ENCODE results near the gene NEDD8. TPM values are rescaled to one million over a fixed set of nuclear protein-coding genes. Genes with fewer than 3 reads are reported as not detected.

NEDD8 gene
- total and polyA plus RNA-seq, 2 experiments from 2014 or later: 130 to 418 TPM

DNA sequence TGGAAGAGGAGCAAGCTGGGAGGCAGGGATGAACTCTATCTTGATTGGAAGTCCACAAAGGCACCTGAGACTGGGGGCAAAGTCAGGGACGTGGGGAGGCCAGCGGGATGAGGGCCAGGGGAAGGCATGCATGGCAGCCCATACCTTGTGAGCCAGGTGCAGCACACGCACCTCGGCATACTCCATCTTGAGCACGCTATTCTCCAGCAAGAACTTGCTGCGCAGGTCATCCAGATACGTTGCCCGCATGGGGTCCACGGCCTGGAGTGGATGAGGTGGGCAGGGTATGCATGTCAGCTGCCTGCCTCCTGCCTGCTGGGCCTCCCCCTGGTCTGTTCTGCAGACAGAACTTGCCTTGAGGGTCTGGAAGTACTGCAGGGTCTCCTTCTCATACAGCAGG is 35.3 kb upstream of the NEDD8 start:
- H3K27me3 Mint-ChIP-seq (ENCODE audit: insufficient read depth, low read depth, poor library complexity): peaks cover 7% of the 10 kb centered on the region
- Histone ChIP-seq H3K4me2 (no peak overlapping the region), H3K4me1 (ENCODE audit: insufficient read depth) (peaks cover 11% of the 10 kb centered on the region), H3F3A (replicated peaks; ENCODE audit: low read depth) (peaks cover 10% of the 10 kb centered on the region; the same call in 1 of the 2 replicates), H4K20me1 (replicated peaks; ENCODE audit: insufficient read depth) (no peaks in the 10 kb centered on the region), H3K36me3 (ENCODE audit: insufficient read depth) (no peaks in the 10 kb centered on the region), H2AFZ (no peak overlapping the region), H3K27ac (ENCODE audit: low read depth) (no peak overlapping the region), H3K27me3 (ENCODE audit: insufficient read depth) (no peaks in the 10 kb centered on the region), H3K4me3 (no peak overlapping the region), H3K79me2 (replicated peaks; ENCODE audit: insufficient read depth) (no peaks in the 10 kb centered on the region; the same call in 1 of the 2 replicates), H3K9me2 (ENCODE audit: insufficient read depth) (no peaks in the 10 kb centered on the region)
- H3K36me3 Mint-ChIP-seq (ENCODE audit: low read depth): peaks cover 6% of the 10 kb centered on the region; the same call in 2 of the 3 replicates
- H3K4me3 Mint-ChIP-seq: no peak overlapping the region; the same call in 2 of the 3 replicates
- TF ChIP-seq CTCF (conservative IDR thresholded peaks at IDR 0.05; ENCODE audit: low read depth in 2 of 2): no peak
- TF ChIP-seq, protein P1, sequence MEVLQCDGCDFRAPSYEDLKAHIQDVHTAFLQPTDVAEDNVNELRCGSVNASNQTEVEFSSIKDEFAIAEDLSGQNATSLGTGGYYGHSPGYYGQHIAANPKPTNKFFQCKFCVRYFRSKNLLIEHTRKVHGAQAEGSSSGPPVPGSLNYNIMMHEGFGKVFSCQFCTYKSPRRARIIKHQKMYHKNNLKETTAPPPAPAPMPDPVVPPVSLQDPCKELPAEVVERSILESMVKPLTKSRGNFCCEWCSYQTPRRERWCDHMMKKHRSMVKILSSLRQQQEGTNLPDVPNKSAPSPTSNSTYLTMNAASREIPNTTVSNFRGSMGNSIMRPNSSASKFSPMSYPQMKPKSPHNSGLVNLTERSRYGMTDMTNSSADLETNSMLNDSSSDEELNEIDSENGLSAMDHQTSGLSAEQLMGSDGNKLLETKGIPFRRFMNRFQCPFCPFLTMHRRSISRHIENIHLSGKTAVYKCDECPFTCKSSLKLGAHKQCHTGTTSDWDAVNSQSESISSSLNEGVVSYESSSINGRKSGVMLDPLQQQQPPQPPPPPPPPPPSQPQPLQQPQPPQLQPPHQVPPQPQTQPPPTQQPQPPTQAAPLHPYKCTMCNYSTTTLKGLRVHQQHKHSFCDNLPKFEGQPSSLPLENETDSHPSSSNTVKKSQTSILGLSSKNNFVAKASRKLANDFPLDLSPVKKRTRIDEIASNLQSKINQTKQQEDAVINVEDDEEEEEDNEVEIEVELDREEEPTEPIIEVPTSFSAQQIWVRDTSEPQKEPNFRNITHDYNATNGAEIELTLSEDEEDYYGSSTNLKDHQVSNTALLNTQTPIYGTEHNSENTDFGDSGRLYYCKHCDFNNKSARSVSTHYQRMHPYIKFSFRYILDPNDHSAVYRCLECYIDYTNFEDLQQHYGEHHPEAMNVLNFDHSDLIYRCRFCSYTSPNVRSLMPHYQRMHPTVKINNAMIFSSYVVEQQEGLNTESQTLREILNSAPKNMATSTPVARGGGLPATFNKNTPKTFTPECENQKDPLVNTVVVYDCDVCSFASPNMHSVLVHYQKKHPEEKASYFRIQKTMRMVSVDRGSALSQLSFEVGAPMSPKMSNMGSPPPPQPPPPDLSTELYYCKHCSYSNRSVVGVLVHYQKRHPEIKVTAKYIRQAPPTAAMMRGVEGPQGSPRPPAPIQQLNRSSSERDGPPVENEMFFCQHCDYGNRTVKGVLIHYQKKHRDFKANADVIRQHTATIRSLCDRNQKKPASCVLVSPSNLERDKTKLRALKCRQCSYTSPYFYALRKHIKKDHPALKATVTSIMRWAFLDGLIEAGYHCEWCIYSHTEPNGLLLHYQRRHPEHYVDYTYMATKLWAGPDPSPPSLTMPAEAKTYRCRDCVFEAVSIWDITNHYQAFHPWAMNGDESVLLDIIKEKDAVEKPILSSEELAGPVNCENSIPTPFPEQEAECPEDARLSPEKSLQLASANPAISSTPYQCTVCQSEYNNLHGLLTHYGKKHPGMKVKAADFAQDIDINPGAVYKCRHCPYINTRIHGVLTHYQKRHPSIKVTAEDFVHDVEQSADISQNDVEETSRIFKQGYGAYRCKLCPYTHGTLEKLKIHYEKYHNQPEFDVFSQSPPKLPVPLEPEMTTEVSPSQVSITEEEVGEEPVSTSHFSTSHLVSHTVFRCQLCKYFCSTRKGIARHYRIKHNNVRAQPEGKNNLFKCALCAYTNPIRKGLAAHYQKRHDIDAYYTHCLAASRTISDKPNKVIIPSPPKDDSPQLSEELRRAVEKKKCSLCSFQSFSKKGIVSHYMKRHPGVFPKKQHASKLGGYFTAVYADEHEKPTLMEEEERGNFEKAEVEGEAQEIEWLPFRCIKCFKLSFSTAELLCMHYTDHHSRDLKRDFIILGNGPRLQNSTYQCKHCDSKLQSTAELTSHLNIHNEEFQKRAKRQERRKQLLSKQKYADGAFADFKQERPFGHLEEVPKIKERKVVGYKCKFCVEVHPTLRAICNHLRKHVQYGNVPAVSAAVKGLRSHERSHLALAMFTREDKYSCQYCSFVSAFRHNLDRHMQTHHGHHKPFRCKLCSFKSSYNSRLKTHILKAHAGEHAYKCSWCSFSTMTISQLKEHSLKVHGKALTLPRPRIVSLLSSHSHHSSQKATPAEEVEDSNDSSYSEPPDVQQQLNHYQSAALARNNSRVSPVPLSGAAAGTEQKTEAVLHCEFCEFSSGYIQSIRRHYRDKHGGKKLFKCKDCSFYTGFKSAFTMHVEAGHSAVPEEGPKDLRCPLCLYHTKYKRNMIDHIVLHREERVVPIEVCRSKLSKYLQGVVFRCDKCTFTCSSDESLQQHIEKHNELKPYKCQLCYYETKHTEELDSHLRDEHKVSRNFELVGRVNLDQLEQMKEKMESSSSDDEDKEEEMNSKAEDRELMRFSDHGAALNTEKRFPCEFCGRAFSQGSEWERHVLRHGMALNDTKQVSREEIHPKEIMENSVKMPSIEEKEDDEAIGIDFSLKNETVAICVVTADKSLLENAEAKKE (CRISPR knock-in tag; IDR thresholded peaks at IDR 0.05): no peak
- TF ChIP-seq JUNB (IDR thresholded peaks at IDR 0.05; ENCODE audit: unreplicated experiment): no peak
- no peak for TF ChIP-seq ZNF114 (CRISPR knock-in tag; IDR thresholded peaks at IDR 0.05)
- TF ChIP-seq POLR2AphosphoS5 (IDR thresholded peaks at IDR 0.05; ENCODE audit: low read depth): no peak
- TF ChIP-seq NANOG (IDR thresholded peaks at IDR 0.05; ENCODE audit: borderline replicate concordance): no peak
- no peak for TF ChIP-seq STAT1 (IDR thresholded peaks at IDR 0.05; ENCODE audit: unreplicated experiment)
- TF ChIP-seq ZNF331 (CRISPR knock-in tag; IDR thresholded peaks at IDR 0.05; ENCODE audit: low read depth): no peak
- no peak for TF ChIP-seq CREB1 (CRISPR knock-in tag; IDR thresholded peaks at IDR 0.05; ENCODE audit: low read depth)
- ATAC-seq (no peak), DNase-seq (ENCODE audit: low spot score) (no peak)
- peaks cover 12% of the 10 kb centered on the region for H3K4me1 Mint-ChIP-seq
- no peak overlapping the region for H3K27ac Mint-ChIP-seq
- no peaks in the 10 kb centered on the region; the same call in 2 of the 3 replicates for H3K9me3 Mint-ChIP-seq

All from GM23338 (cell line).